HepG2 (cell line): ENCODE data around the gene GJC2. TPM values are rescaled to one million over a fixed set of nuclear protein-coding genes. Genes with fewer than 3 reads are reported as not detected.

Experiments used
- ATAC-seq: fragments of 200-7000 bp; cut with Tn5 transposase; 3 replicates; pipeline ENCODE4 v1.9.1; 2020; ENCODE audit warnings: mild to moderate bottlenecking, moderate library complexity
- BruUV-seq: library from RNA; stranded (reverse); fragments of 400-500 nt; replicated peaks from 2 replicates; lab custom pipeline; 2021; lab: Mats Ljungman, UMichigan
- CTCF ChIA-PET: fragments of 300-600 bp; formaldehyde crosslinking; extraction: SDS; loops from one replicate; lab custom pipeline; 2021; ENCODE audit warnings: low total read pairs, inconsistent platforms, low intra/inter-chr PET ratio; lab: Yijun Ruan, JAX
- POLR2A ChIA-PET: fragments of 350-600 bp; sonication (Branson Sonifier 250); formaldehyde crosslinking; loops from one replicate; lab custom pipeline; 2020; ENCODE audit warnings: antibody characterized with exemption, inconsistent platforms; lab: Yijun Ruan, JAX
- DNase-seq: peaks from one replicate; pipeline ENCODE4 v3.0.0-alpha.2; 2015; ENCODE audit warnings: low spot score
- FAIRE-seq: peaks from 3 replicates; lab custom pipeline; 2011; peaks lifted over from hg19 to GRCh38; lab: Jason Lieb, UNC
- H2AFZ ChIP-seq: one replicate; pipeline ENCODE4 v1.6.1; 2011; ENCODE audit warnings: low read length, inconsistent platforms
- H3K27ac ChIP-seq: fragments of 300-600 bp; 3 replicates; pipeline ENCODE4 v1.8.0; 2011; ENCODE audit warnings: mixed run types, mild to moderate bottlenecking, mixed read lengths, low read length, inconsistent platforms; ENCODE audit not compliant: insufficient read depth; ENCODE audit errors: extremely low read length
- H3K27me3 ChIP-seq, 2 experiments: fragments of 200-600 bp in 1 of 2; 2 replicates in 1 of 2; 3 replicates in 1 of 2; pipeline versions ENCODE4 v1.6.0 to v1.8.0; 2011; ENCODE audit warnings: low read length in 2 of 2, mild to moderate bottlenecking in 2 of 2, moderate library complexity in 2 of 2, inconsistent platforms in 1 of 2; ENCODE audit not compliant: insufficient read depth in 2 of 2, control insufficient read depth in 1 of 2
- H3K36me3 ChIP-seq, 2 experiments: fragments of 200-600 bp in 1 of 2; replicated peaks in 1 of 2; 2 replicates in 1 of 2; 3 replicates in 1 of 2; pipeline versions ENCODE4 v1.5.1 to v1.8.0; 2011; ENCODE audit warnings: low read length in 2 of 2, inconsistent platforms in 1 of 2; ENCODE audit not compliant: insufficient read depth in 2 of 2, control insufficient read depth in 1 of 2
- H3K4me1 ChIP-seq: 2 replicates; pipeline ENCODE4 v1.5.1; 2012; ENCODE audit warnings: low read length, inconsistent platforms; ENCODE audit not compliant: insufficient read depth
- H3K4me2 ChIP-seq: 2 replicates; pipeline ENCODE4 v1.6.0; 2011; ENCODE audit warnings: low read depth, low read length, inconsistent platforms
- H3K4me3 ChIP-seq, 3 experiments: fragments of 200-600 bp in 1 of 3; sonication (generic), shearing (Covaris generic) in 1 of 3; replicated peaks in 1 of 3; 2 replicates each; pipeline ENCODE4 v1.5.1; 2011 to 2016; ENCODE audit warnings: low read length in 3 of 3, inconsistent platforms in 2 of 3, low read depth in 2 of 3, mild to moderate bottlenecking in 2 of 3, control low read depth in 1 of 3, mixed read lengths in 1 of 3; ENCODE audit not compliant: insufficient read depth in 1 of 3
- H3K79me2 ChIP-seq: one replicate; pipeline ENCODE4 v1.6.1; 2011; ENCODE audit warnings: low read length, inconsistent platforms; ENCODE audit not compliant: insufficient read depth
- H3K9ac ChIP-seq: 2 replicates; pipeline ENCODE4 v1.6.0; 2011; ENCODE audit warnings: mild to moderate bottlenecking, low read depth, low read length, inconsistent platforms; ENCODE audit not compliant: insufficient read depth
- H3K9me3 ChIP-seq: 2 replicates; pipeline ENCODE4 v1.5.1; 2012; ENCODE audit warnings: mild to moderate bottlenecking, low read length
- H4K20me1 ChIP-seq: 2 replicates; pipeline ENCODE4 v1.6.0; 2011; ENCODE audit warnings: inconsistent platforms, mild to moderate bottlenecking, low read length, moderate library complexity; ENCODE audit not compliant: insufficient read depth
- DNMT3B ChIP-seq: conservative IDR thresholded peaks from 2 replicates; pipeline ENCODE4 v1.6.1; 2016; ENCODE audit warnings: missing biosample characterization, control low read depth
- GMEB1 ChIP-seq: sonication (generic); formaldehyde crosslinking; IDR thresholded peaks from 2 replicates; pipeline ENCODE4 v1.5.1; 2020; ENCODE audit warnings: missing genetic modification reagents, mild to moderate bottlenecking, borderline replicate concordance
- IRF1 ChIP-seq: sonication (generic); formaldehyde crosslinking; IDR thresholded peaks from 2 replicates; pipeline ENCODE4 v1.4.0; 2020; ENCODE audit warnings: low read depth, mild to moderate bottlenecking, missing genetic modification reagents
- KDM6A ChIP-seq: IDR thresholded peaks from 2 replicates; pipeline ENCODE4 v1.6.1; 2016; ENCODE audit warnings: low read depth
- MAF1 ChIP-seq: sonication (generic); formaldehyde crosslinking; IDR thresholded peaks from 2 replicates; pipeline ENCODE4 v1.5.0; 2020; ENCODE audit warnings: missing genetic modification reagents, borderline replicate concordance
- POGK ChIP-seq: sonication (generic); formaldehyde crosslinking; conservative IDR thresholded peaks from 2 replicates; pipeline ENCODE4 v1.8.0; 2022; ENCODE audit warnings: mild to moderate bottlenecking, moderate library complexity, missing genetic modification reagents
- SRF ChIP-seq: IDR thresholded peaks from 2 replicates; pipeline ENCODE4 v1.6.1; 2011; ENCODE audit warnings: mild to moderate bottlenecking, low read depth, low read length, moderate library complexity
- STAG1 ChIP-seq: sonication (generic); formaldehyde crosslinking; IDR thresholded peaks from 2 replicates; pipeline ENCODE4 v1.4.0; 2020; ENCODE audit warnings: missing genetic modification reagents
- ZBTB10 ChIP-seq: sonication (generic); formaldehyde crosslinking; IDR thresholded peaks from 2 replicates; pipeline ENCODE4 v1.4.0; 2020; ENCODE audit warnings: missing genetic modification reagents, borderline replicate concordance
- ZFP36 ChIP-seq: fragments of 150-350 bp; IDR thresholded peaks from 2 replicates; pipeline ENCODE4 v1.6.1; 2018; ENCODE audit warnings: borderline replicate concordance, low read length, low read depth; ENCODE audit not compliant: partially characterized antibody
- ZNF331 ChIP-seq: sonication (generic); formaldehyde crosslinking; IDR thresholded peaks from 2 replicates; pipeline ENCODE4 v1.4.0; 2020; ENCODE audit warnings: missing genetic modification reagents
- ZNF564 ChIP-seq: sonication (generic); formaldehyde crosslinking; IDR thresholded peaks from 2 replicates; pipeline ENCODE4 v1.8.1; 2023; ENCODE audit warnings: mild to moderate bottlenecking, missing genetic modification reagents
- WGBS: methylation state at CpG from one replicate; pipeline ENCODE4 v1.1.6; 2017; ENCODE audit warnings: low lambda C conversion rate; 5-methylcytosine and 5-hydroxymethylcytosine counted together
- in situ Hi-C: cut with HindIII; loops from 2 replicates; pipeline ENCODE4 v1.10.0; 2017; ENCODE audit warnings: low pct_unique_long_range_greater_than_20kb; ENCODE audit not compliant: extremely low pct_ligation_motif_present
- intact Hi-C: fragments of 100-400 bp; cut with micrococcal nuclease; formaldehyde crosslinking; loops from one replicate; pipeline ENCODE4 v1.10.0; 2022; ENCODE audit not compliant: unreplicated experiment
- polyA plus RNA-seq, 8 experiments: library from polyadenylated mRNA; depleted of rRNA in 3 of 8; stranded (reverse) in 7 of 8; unstranded in 1 of 8; fragments of >200 nt; fragmentation: Illumina TruSeq in 4 of 8; extraction: Trizol in 4 of 8; gene quantifications; 2 replicates each; pipeline versions ENCODE4 v1.2.1 to v1.2.3, GENCODE V29; 2011 to 2016; ENCODE audit warnings: low read depth in 4 of 8, missing spikeins in 1 of 8, mixed read lengths in 1 of 8; ENCODE audit not compliant: insufficient read depth in 1 of 8
- total RNA-seq, 5 experiments: library from RNA; depleted of rRNA; stranded (reverse); fragments of >200 nt; fragmentation: Illumina TruSeq; extraction: Trizol; gene quantifications; 2 replicates each; pipeline ENCODE4 v1.2.3, GENCODE V29; 2016; ENCODE audit warnings: low read depth in 1 of 5

GJC2 gene
- total and polyA plus RNA-seq, 2 of the 13 experiments (the other 11 are each of a cell fraction or from before 2014, with no cell fraction given) = 1.6 to 3.8 TPM

GRCh38 chr1:228118040-228118439 lies 31.7 kb upstream of the GJC2 start:
- no TSS peak for BruUV-seq
- Histone ChIP-seq H3K9me3 (peaks cover 21% of the 10 kb centered on the region), H3K4me1 (peaks cover 24% of the 10 kb centered on the region), H3K36me3 (no peaks in the 10 kb centered on the region), H3K9ac (no peak overlapping the region), H3K4me2 (no peak overlapping the region), H4K20me1 (no peaks in the 10 kb centered on the region), H3K27ac (no peak overlapping the region), H3K79me2 (no peaks in the 10 kb centered on the region), H3K4me3 (no peak overlapping the region), H3K27me3 (no peaks in the 10 kb centered on the region), H2AFZ (no peak overlapping the region)
- TF ChIP-seq ZFP36 = peak; percentile 76
- no peak for TF ChIP-seq KDM6A (CRISPR knock-in tag)
- TF ChIP-seq STAG1 (CRISPR knock-in tag) = no peak
- DNase-seq (no peak), ATAC-seq (no peak), FAIRE-seq (no peak)
- POLR2A ChIA-PET = no interaction called here
- WGBS = 54% methylated on average over 2 of the region's 2 CpGs
- CTCF ChIA-PET = no interaction called here
- in situ Hi-C loops (no loop called here), intact Hi-C loops (no loop called here)

- Histone ChIP-seq H3K4me3 (no peak overlapping the region), H3K9me3 (peaks cover 21% of the 10 kb centered on the region), H4K20me1 (no peaks in the 10 kb centered on the region), H3K4me1 (peaks cover 17% of the 10 kb centered on the region), H3K79me2 (no peaks in the 10 kb centered on the region), H3K27ac (no peak overlapping the region), H2AFZ (no peak overlapping the region), H3K9ac (no peak overlapping the region), H3K27me3 (no peaks in the 10 kb centered on the region), H3K4me2 (no peak overlapping the region), H3K36me3 (no peaks in the 10 kb centered on the region)
- FAIRE-seq (no peak), ATAC-seq (no peak), DNase-seq (no peak)
- CTCF ChIA-PET = no interaction called here
- no TSS peak for BruUV-seq
- in situ Hi-C loops = no loop called here
- 50% methylated on average over 1 of the region's 1 CpG for WGBS
- POLR2A ChIA-PET = interaction anchor here (3.1 to 3.7 kb wide), 2 partner anchors 10 to 45 kb away, joined by 11 to 12 read pairs; partner anchors contain the start of gene IBA57
- intact Hi-C loops = no loop called here
- no peak for TF ChIP-seq DNMT3B (CRISPR knock-in tag)
- no peak for TF ChIP-seq ZNF564 (CRISPR knock-in tag)
- TF ChIP-seq MAF1 = no peak
- no peak for TF ChIP-seq IRF1 (CRISPR knock-in tag)
- TF ChIP-seq GMEB1 = no peak
- no peak for TF ChIP-seq POGK (CRISPR knock-in tag)
- no peak for TF ChIP-seq ZBTB10 (CRISPR knock-in tag)
- TF ChIP-seq ZNF331 = no peak
- TF ChIP-seq SRF = no peak
These were observed 29.4 kb upstream of the GJC2 start for GRCh38 chr1:228120351-228120750.
